Measurements from ENCODE around the gene CCDC171. TPM values are rescaled to one million over a fixed set of nuclear protein-coding genes. Genes with fewer than 3 reads are reported as not detected.

Gene CCDC171
- polyA plus RNA-seq, 1 donor from 2014 or later, result 9.1 TPM

DNA sequence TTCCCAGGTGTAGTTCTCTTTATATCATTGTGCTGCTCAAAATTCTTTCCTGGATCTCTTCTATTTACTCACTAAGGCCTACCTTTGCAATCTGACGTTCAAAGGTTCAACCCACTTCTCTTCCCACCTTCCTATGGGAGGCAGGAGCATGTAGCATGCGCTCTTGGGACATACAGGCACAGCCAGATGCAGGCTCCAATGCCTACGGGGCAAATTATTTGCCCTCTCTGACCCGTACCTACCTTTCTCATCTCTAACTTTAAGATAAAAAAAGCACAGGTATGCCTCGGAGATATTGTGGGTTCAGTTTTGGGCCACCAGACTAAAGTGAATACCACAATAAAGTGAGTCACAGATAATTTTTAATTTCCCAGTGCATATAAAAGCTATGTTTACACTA, 460.5 kb downstream of the CCDC171 start:
- H3K27me3 ChIP-seq (ENCODE audit: insufficient read depth, low read depth, low read length), result no peaks in the 10 kb centered on the region
- no peak overlapping the region for H3K4me2 ChIP-seq (ENCODE audit: low read length)
- no peak overlapping the region for H2AFZ ChIP-seq (ENCODE audit: low read depth, low read length)
- H3K79me2 ChIP-seq (replicated peaks; ENCODE audit: insufficient read depth, low read length), result no peaks in the 10 kb centered on the region
- TF ChIP-seq TAF1 (IDR thresholded peaks at IDR 0.05; ENCODE audit: low read depth) (no peak), RAD21 (conservative IDR thresholded peaks at IDR 0.05) (no peak), EP300 (conservative IDR thresholded peaks at IDR 0.05; ENCODE audit: poor library complexity, severe bottlenecking) (no peak), POLR2AphosphoS5 (IDR thresholded peaks at IDR 0.05) (no peak), SMC3 (conservative IDR thresholded peaks at IDR 0.05; ENCODE audit: poor library complexity) (no peak), MXI1 (conservative IDR thresholded peaks at IDR 0.05; ENCODE audit: poor library complexity, severe bottlenecking) (no peak), EZH2 (IDR thresholded peaks at IDR 0.05; ENCODE audit: borderline replicate concordance, insufficient read depth, low read length, poor library complexity, severe bottlenecking) (no peak)
- TF ChIP-seq, protein P1, sequence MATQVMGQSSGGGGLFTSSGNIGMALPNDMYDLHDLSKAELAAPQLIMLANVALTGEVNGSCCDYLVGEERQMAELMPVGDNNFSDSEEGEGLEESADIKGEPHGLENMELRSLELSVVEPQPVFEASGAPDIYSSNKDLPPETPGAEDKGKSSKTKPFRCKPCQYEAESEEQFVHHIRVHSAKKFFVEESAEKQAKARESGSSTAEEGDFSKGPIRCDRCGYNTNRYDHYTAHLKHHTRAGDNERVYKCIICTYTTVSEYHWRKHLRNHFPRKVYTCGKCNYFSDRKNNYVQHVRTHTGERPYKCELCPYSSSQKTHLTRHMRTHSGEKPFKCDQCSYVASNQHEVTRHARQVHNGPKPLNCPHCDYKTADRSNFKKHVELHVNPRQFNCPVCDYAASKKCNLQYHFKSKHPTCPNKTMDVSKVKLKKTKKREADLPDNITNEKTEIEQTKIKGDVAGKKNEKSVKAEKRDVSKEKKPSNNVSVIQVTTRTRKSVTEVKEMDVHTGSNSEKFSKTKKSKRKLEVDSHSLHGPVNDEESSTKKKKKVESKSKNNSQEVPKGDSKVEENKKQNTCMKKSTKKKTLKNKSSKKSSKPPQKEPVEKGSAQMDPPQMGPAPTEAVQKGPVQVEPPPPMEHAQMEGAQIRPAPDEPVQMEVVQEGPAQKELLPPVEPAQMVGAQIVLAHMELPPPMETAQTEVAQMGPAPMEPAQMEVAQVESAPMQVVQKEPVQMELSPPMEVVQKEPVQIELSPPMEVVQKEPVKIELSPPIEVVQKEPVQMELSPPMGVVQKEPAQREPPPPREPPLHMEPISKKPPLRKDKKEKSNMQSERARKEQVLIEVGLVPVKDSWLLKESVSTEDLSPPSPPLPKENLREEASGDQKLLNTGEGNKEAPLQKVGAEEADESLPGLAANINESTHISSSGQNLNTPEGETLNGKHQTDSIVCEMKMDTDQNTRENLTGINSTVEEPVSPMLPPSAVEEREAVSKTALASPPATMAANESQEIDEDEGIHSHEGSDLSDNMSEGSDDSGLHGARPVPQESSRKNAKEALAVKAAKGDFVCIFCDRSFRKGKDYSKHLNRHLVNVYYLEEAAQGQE (IDR thresholded peaks at IDR 0.05; ENCODE audit: borderline replicate concordance), result no peak
- TF ChIP-seq, protein P2, sequence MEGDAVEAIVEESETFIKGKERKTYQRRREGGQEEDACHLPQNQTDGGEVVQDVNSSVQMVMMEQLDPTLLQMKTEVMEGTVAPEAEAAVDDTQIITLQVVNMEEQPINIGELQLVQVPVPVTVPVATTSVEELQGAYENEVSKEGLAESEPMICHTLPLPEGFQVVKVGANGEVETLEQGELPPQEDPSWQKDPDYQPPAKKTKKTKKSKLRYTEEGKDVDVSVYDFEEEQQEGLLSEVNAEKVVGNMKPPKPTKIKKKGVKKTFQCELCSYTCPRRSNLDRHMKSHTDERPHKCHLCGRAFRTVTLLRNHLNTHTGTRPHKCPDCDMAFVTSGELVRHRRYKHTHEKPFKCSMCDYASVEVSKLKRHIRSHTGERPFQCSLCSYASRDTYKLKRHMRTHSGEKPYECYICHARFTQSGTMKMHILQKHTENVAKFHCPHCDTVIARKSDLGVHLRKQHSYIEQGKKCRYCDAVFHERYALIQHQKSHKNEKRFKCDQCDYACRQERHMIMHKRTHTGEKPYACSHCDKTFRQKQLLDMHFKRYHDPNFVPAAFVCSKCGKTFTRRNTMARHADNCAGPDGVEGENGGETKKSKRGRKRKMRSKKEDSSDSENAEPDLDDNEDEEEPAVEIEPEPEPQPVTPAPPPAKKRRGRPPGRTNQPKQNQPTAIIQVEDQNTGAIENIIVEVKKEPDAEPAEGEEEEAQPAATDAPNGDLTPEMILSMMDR (IDR thresholded peaks at IDR 0.05; ENCODE audit: poor library complexity, severe bottlenecking), result no peak
- no peak overlapping the region for H3K27ac ChIP-seq (ENCODE audit: low read length)
- no peaks in the 10 kb centered on the region for H3K9me3 ChIP-seq (ENCODE audit: low read length)
- no peak overlapping the region for H3K4me3 ChIP-seq (ENCODE audit: low read length)
- no peaks in the 10 kb centered on the region for H3F3A ChIP-seq (ENCODE audit: insufficient read depth, low read length, poor library complexity, severe bottlenecking)
- H4K20me1 ChIP-seq (ENCODE audit: insufficient read depth), result no peaks in the 10 kb centered on the region
- no peaks in the 10 kb centered on the region for H3K36me3 ChIP-seq (ENCODE audit: insufficient read depth, low read length)
- no peak overlapping the region for H3K9ac ChIP-seq (ENCODE audit: low read length)
- no peaks in the 10 kb centered on the region for H3K9me2 ChIP-seq (ENCODE audit: insufficient read depth, low read length)

DNA sequence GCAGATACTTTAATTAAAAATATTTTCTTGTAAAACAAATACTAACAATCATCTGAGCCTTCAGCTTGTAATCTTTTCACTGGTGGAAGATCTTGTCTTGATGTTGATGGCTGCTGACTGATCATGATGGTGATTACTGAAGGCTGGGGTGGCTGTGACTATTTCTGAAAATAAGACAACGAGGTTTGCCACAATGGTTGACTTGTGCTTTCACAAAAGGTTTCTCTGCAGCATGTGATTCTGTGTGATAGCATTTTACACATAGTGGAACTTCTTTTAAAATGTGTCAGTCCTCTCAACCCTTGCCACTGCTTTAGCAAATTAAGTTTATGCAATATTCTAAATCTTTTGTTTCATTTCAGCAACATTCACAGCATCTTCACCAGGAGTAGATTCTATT, 461.0 kb downstream of the CCDC171 start:
- Histone ChIP-seq H3K27me3 (ENCODE audit: insufficient read depth, low read depth, low read length) (no peaks in the 10 kb centered on the region), H3K9ac (ENCODE audit: low read length) (no peak overlapping the region), H3K4me3 (ENCODE audit: low read length) (no peak overlapping the region), H2AFZ (ENCODE audit: low read depth, low read length) (no peak overlapping the region), H3K27ac (ENCODE audit: low read length) (no peak overlapping the region), H3K4me2 (ENCODE audit: low read length) (no peak overlapping the region), H4K20me1 (ENCODE audit: insufficient read depth) (no peaks in the 10 kb centered on the region), H3K79me2 (replicated peaks; ENCODE audit: insufficient read depth, low read length) (no peaks in the 10 kb centered on the region), H3K9me2 (ENCODE audit: insufficient read depth, low read length) (no peaks in the 10 kb centered on the region), H3F3A (ENCODE audit: insufficient read depth, low read length, poor library complexity, severe bottlenecking) (no peaks in the 10 kb centered on the region), H3K9me3 (ENCODE audit: low read length) (no peaks in the 10 kb centered on the region), H3K36me3 (ENCODE audit: insufficient read depth, low read length) (no peaks in the 10 kb centered on the region)
- no peak for TF ChIP-seq SMC3 (conservative IDR thresholded peaks at IDR 0.05; ENCODE audit: poor library complexity)
- no peak for TF ChIP-seq EZH2 (IDR thresholded peaks at IDR 0.05; ENCODE audit: borderline replicate concordance, insufficient read depth, low read length, poor library complexity, severe bottlenecking)
- no peak for TF ChIP-seq MXI1 (conservative IDR thresholded peaks at IDR 0.05; ENCODE audit: poor library complexity, severe bottlenecking)
- TF ChIP-seq POLR2AphosphoS5 (IDR thresholded peaks at IDR 0.05), result no peak
- TF ChIP-seq EP300 (conservative IDR thresholded peaks at IDR 0.05; ENCODE audit: poor library complexity, severe bottlenecking), result no peak
- TF ChIP-seq, protein P1 (IDR thresholded peaks at IDR 0.05; ENCODE audit: borderline replicate concordance), result no peak
- TF ChIP-seq TAF1 (IDR thresholded peaks at IDR 0.05; ENCODE audit: low read depth), result no peak
- TF ChIP-seq RAD21 (conservative IDR thresholded peaks at IDR 0.05), result no peak
- TF ChIP-seq, protein P2 (IDR thresholded peaks at IDR 0.05; ENCODE audit: poor library complexity, severe bottlenecking), result no peak
